Smooth muscle cell of the umbilical artery (primary cell): ENCODE measurements around the gene NUP188. TPM values are rescaled to one million over a fixed set of nuclear protein-coding genes. Genes with fewer than 3 reads are reported as not detected.

Experiments
- total RNA-seq: library from RNA; depleted of rRNA; stranded (reverse); fragments of >200 nt; gene quantifications from 2 replicates; pipeline ENCODE4 v1.2.3, GENCODE V29; 2014

NUP188 gene, protein sequence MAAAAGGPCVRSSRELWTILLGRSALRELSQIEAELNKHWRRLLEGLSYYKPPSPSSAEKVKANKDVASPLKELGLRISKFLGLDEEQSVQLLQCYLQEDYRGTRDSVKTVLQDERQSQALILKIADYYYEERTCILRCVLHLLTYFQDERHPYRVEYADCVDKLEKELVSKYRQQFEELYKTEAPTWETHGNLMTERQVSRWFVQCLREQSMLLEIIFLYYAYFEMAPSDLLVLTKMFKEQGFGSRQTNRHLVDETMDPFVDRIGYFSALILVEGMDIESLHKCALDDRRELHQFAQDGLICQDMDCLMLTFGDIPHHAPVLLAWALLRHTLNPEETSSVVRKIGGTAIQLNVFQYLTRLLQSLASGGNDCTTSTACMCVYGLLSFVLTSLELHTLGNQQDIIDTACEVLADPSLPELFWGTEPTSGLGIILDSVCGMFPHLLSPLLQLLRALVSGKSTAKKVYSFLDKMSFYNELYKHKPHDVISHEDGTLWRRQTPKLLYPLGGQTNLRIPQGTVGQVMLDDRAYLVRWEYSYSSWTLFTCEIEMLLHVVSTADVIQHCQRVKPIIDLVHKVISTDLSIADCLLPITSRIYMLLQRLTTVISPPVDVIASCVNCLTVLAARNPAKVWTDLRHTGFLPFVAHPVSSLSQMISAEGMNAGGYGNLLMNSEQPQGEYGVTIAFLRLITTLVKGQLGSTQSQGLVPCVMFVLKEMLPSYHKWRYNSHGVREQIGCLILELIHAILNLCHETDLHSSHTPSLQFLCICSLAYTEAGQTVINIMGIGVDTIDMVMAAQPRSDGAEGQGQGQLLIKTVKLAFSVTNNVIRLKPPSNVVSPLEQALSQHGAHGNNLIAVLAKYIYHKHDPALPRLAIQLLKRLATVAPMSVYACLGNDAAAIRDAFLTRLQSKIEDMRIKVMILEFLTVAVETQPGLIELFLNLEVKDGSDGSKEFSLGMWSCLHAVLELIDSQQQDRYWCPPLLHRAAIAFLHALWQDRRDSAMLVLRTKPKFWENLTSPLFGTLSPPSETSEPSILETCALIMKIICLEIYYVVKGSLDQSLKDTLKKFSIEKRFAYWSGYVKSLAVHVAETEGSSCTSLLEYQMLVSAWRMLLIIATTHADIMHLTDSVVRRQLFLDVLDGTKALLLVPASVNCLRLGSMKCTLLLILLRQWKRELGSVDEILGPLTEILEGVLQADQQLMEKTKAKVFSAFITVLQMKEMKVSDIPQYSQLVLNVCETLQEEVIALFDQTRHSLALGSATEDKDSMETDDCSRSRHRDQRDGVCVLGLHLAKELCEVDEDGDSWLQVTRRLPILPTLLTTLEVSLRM (N-terminal part only)
- 43.7 and 88.7 TPM in 2 replicates for total RNA-seq

DNA sequence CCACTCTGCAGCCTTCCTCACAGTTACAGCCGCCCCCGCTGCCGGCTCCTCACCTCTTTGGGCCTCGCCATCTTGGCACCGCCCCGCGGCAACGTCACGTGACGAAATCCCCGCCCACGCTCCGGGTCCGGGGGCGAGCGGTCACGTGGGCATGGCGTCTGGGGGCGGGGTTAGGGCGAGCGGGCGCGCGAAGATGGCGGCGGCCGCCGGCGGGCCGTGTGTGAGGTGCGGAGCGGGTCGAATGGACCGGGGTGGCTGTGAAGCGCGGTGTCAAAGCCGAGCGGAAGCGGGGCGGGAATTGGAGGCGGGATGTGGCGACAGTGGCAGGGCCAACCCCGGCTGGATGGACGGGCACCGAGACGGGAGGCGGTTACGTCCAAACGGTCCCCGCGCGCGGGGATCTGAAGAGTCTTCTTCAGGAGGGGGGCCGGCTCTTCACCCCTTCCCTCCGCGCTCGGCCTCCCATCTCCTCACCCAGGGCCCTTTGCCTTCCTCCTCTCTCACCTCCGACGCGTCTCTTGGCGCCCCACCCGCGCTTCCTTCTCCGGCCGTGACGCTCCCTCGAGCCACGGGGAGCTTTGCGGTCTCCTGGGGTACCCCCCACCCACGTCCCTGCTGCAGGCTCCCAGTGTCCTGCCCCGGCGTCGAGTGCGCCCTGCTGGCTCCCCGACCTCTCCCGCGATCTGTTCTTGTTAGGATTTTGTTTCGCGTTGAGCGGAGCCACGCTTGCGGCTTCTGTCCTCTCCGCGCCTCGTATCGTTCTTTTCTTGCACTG is at the start of gene NUP188, which contains the start of gene DOLK:
Gene NUP188, plus strand, starts transcription at position 173 of the 775 bp plus-strand sequence. Its CDS starts 21 bp downstream, at position 194.
Gene DOLK, minus strand, starts transcription at position 77 of the 775 bp plus-strand sequence. CDS start 300 bp downstream, outside the sequence.

GRCh38 chr9:128920381-128921058 is 27.0 kb upstream of the NUP188 start, which contains the start of gene PHYHD1:
PHYHD1 (plus strand) TSS chr9:128920982; CDS start chr9:128922324, 1,342 bp downstream.

DNA sequence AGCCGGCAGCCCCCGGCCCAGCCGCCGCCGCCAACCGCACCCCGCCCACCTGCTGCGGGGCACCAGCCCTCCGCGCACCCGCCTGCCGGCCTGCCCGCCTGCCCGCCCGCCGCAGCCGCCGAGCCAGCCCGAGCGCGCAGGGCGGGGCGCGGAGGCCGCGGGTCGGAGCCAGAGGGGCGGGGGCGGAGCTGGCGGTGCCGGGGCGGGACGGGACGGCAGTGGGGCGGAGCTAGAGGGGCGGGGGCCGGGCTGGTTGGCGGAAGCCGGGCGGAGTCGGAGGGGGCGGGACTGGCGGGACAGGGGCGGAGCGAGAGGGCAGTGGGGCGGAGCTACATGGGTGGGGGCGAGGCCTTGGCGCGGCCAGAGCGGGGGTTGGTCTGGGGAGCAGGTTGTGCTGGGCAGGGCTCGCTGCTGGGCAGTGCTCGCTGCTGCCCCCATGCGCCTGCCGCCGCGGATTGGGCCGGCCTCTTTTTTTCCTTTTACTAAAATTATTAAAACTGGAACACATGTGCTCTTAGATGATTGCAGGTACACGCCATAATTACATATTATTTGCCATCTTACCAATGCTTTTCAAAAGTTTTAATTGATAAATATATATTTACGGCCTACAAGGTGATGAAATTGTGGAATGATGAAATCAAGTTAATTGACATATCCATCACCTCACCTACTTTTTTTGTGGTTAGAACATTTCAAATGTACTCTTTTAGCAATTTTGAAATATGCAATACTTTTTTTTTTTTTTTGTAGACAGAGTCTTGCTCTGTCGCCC is 80.9 kb downstream of the NUP188 start, which contains the start of gene SH3GLB2:
Gene SH3GLB2, minus strand, starts transcription at position 140 of the 775 bp plus-strand sequence. CDS start 177 bp downstream, outside the sequence.

GRCh38 chr9:129036241-129036922 is 88.9 kb downstream of the NUP188 start, which contains the start of gene MIGA2:
MIGA2 (plus strand) TSS chr9:129036626; CDS start chr9:129040595, 3,969 bp downstream.

Other genes with a start within 250 kb of the NUP188 start
- 0.89 and 1.7 TPM in 2 replicates for gene PKN3, start 245.2 kb upstream of the NUP188 start, total RNA-seq
- 23.5 and 41.2 TPM in 2 replicates for gene ZDHHC12, start 223.6 kb upstream of the NUP188 start, total RNA-seq
- 20.5 and 37.4 TPM in 2 replicates for gene ZER1, start 175.8 kb upstream of the NUP188 start, total RNA-seq
- 10.1 and 12.5 TPM in 2 replicates for gene TBC1D13, start 160.4 kb upstream of the NUP188 start, total RNA-seq
- 11.6 and 14.0 TPM in 2 replicates for gene ENDOG, start 129.2 kb upstream of the NUP188 start, total RNA-seq
- gene SPOUT1, start 117.9 kb upstream of the NUP188 start, total RNA-seq: 16.0 and 28.7 TPM in 2 replicates
- gene KYAT1, start 65.7 kb upstream of the NUP188 start, total RNA-seq: 6.5 and 13.7 TPM in 2 replicates
- 29.4 and 62.0 TPM in 2 replicates for gene LRRC8A, start 65.6 kb upstream of the NUP188 start, total RNA-seq
- 2.1 and 3.4 TPM in 2 replicates for gene PHYHD1, start 26.7 kb upstream of the NUP188 start, total RNA-seq
- gene DOLK, start 96 bp upstream of the NUP188 start, total RNA-seq: 24.0 and 36.2 TPM in 2 replicates
- 33.3 and 40.9 TPM in 2 replicates for gene SH3GLB2, start 80.6 kb downstream of the NUP188 start, total RNA-seq
- 21.1 and 38.8 TPM in 2 replicates for gene MIGA2, start 88.9 kb downstream of the NUP188 start, total RNA-seq
- gene DOLPP1, start 133.4 kb downstream of the NUP188 start, total RNA-seq: 10.1 and 11.0 TPM in 2 replicates
- gene CRAT, start 163.1 kb downstream of the NUP188 start, total RNA-seq: 26.7 and 50.4 TPM in 2 replicates
- 75.7 and 106 TPM in 2 replicates for gene PTPA, start 163.7 kb downstream of the NUP188 start, total RNA-seq
- gene IER5L, start 230.6 kb downstream of the NUP188 start, total RNA-seq: 22.7 and 32.4 TPM in 2 replicates